Measurements from ENCODE around the gene RUBCN. TPM values are rescaled to one million over a fixed set of nuclear protein-coding genes. Genes with fewer than 3 reads are reported as not detected.

RUBCN gene
- polyA plus RNA-seq, 1 donor (not counting 4 experiments of a cell fraction or from before 2014, with no cell fraction given) = 8.9 TPM

DNA sequence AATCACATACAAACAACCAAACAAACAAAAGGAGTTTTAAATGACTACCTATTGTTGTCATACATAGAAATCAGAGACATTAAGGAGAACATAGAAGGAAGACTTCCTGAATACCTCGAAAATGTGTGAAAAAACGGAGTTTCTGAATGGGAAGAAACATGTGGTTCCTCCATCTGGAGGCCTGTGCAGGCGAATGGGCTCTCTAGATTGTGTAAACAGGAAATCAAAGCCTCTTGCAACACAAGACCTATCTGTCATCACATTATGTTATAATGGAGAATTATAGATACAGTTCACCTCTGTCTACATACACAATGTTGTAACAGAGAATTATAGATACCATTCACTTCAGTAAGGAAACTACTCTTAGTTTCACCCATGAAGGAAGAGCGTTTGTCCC, 44.1 kb downstream of the RUBCN start:
- Histone ChIP-seq H3K4me2 (ENCODE audit: control insufficient read depth, extremely low read depth, insufficient read depth, low read depth, low read length) (no peak overlapping the region), H3K9ac (ENCODE audit: control insufficient read depth, extremely low read depth, insufficient read depth, low read length) (no peak overlapping the region), H3K36me3 (ENCODE audit: control insufficient read depth in 2 of 2, extremely low read depth in 1 of 2, insufficient read depth in 2 of 2, low read length in 2 of 2) (peaks cover 30 to 47% of the 10 kb centered on the region in 2 experiments), H3K4me1 (ENCODE audit: control insufficient read depth, extremely low read depth, insufficient read depth, low read length) (no peaks in the 10 kb centered on the region), H3K27ac (ENCODE audit: control insufficient read depth, insufficient read depth, low read length) (no peak overlapping the region), H3K79me2 (ENCODE audit: control insufficient read depth, insufficient read depth, low read length) (no peaks in the 10 kb centered on the region), H3K4me3 (ENCODE audit: control insufficient read depth in 2 of 3, extremely low read depth in 1 of 3, insufficient read depth in 2 of 3, low read depth in 1 of 3, low read length in 3 of 3) (no peak overlapping the region), H4K20me1 (ENCODE audit: control insufficient read depth, extremely low read depth, insufficient read depth, low read length) (no peaks in the 10 kb centered on the region), H3K9me1 (ENCODE audit: control insufficient read depth, extremely low read depth, insufficient read depth, low read length) (no peaks in the 10 kb centered on the region), H3K27me3 (ENCODE audit: control insufficient read depth, extremely low read depth, insufficient read depth, low read length) (no peaks in the 10 kb centered on the region), H3K9me3 (ENCODE audit: control insufficient read depth, low read depth, low read length) (no peaks in the 10 kb centered on the region), H2AFZ (ENCODE audit: control insufficient read depth, low read length) (no peak overlapping the region)
- no peak for DNase-seq (ENCODE audit: low read depth, low spot score)
- dilution Hi-C loops (cut with MboI; ENCODE audit: extremely low pct_ligation_motif_present, low sequenced_read_pairs) = no loop called here
- no peak for TF ChIP-seq EZH2 (IDR thresholded peaks at IDR 0.05; ENCODE audit: low read length)
- TF ChIP-seq, protein P1, sequence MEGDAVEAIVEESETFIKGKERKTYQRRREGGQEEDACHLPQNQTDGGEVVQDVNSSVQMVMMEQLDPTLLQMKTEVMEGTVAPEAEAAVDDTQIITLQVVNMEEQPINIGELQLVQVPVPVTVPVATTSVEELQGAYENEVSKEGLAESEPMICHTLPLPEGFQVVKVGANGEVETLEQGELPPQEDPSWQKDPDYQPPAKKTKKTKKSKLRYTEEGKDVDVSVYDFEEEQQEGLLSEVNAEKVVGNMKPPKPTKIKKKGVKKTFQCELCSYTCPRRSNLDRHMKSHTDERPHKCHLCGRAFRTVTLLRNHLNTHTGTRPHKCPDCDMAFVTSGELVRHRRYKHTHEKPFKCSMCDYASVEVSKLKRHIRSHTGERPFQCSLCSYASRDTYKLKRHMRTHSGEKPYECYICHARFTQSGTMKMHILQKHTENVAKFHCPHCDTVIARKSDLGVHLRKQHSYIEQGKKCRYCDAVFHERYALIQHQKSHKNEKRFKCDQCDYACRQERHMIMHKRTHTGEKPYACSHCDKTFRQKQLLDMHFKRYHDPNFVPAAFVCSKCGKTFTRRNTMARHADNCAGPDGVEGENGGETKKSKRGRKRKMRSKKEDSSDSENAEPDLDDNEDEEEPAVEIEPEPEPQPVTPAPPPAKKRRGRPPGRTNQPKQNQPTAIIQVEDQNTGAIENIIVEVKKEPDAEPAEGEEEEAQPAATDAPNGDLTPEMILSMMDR (optimal IDR thresholded peaks at IDR 0.05 in 1 of 3, IDR thresholded peaks at IDR 0.05 in 1 of 3, conservative IDR thresholded peaks at IDR 0.05 in 1 of 3; ENCODE audit: extremely low read depth in 1 of 3, insufficient read depth in 2 of 3, low read length in 3 of 3) = no peak
- no peak for FAIRE-seq

DNA sequence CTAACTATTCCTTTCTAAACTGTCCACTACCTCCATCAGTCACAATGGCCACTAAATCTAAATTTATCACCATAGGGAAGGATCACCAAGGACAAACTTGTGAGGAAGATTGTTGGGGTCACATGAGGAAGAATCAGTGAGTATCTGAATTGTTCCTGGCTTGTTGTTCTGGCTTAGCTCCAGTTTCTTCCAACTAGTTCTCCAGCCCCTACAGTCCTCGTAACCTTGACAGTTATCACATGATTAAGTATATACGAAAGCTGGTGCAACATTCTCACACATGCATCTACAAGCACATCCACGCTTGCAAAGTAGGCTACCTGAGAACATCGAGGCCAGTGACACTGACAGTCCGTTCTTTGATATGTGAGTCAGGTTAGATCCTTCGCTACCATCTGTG, 46.0 kb downstream of the RUBCN start:
- H2AFZ ChIP-seq (ENCODE audit: control insufficient read depth, low read length) = no peak overlapping the region
- peaks cover 28 to 41% of the 10 kb centered on the region in 2 experiments for H3K36me3 ChIP-seq (ENCODE audit: control insufficient read depth in 2 of 2, extremely low read depth in 1 of 2, insufficient read depth in 2 of 2, low read length in 2 of 2)
- DNase-seq (ENCODE audit: low read depth, low spot score) (no peak), FAIRE-seq (no peak)
- no peaks in the 10 kb centered on the region for H3K9me1 ChIP-seq (ENCODE audit: control insufficient read depth, extremely low read depth, insufficient read depth, low read length)
- dilution Hi-C loops (cut with MboI; ENCODE audit: extremely low pct_ligation_motif_present, low sequenced_read_pairs) = no loop called here
- no peak overlapping the region for H3K27ac ChIP-seq (ENCODE audit: control insufficient read depth, insufficient read depth, low read length)
- H3K9me3 ChIP-seq (ENCODE audit: control insufficient read depth, low read depth, low read length) = no peaks in the 10 kb centered on the region
- no peak for TF ChIP-seq EZH2 (IDR thresholded peaks at IDR 0.05; ENCODE audit: low read length)
- TF ChIP-seq, protein P1 (optimal IDR thresholded peaks at IDR 0.05 in 1 of 3, IDR thresholded peaks at IDR 0.05 in 1 of 3, conservative IDR thresholded peaks at IDR 0.05 in 1 of 3; ENCODE audit: extremely low read depth in 1 of 3, insufficient read depth in 2 of 3, low read length in 3 of 3) = no peak
- H3K9ac ChIP-seq (ENCODE audit: control insufficient read depth, extremely low read depth, insufficient read depth, low read length) = no peak overlapping the region
- H3K4me1 ChIP-seq (ENCODE audit: control insufficient read depth, extremely low read depth, insufficient read depth, low read length) = no peaks in the 10 kb centered on the region
- H3K79me2 ChIP-seq (ENCODE audit: control insufficient read depth, insufficient read depth, low read length) = no peaks in the 10 kb centered on the region
- no peaks in the 10 kb centered on the region for H4K20me1 ChIP-seq (ENCODE audit: control insufficient read depth, extremely low read depth, insufficient read depth, low read length)
- no peak overlapping the region for H3K4me3 ChIP-seq (ENCODE audit: control insufficient read depth in 2 of 3, extremely low read depth in 1 of 3, insufficient read depth in 2 of 3, low read depth in 1 of 3, low read length in 3 of 3)
- H3K27me3 ChIP-seq (ENCODE audit: control insufficient read depth, extremely low read depth, insufficient read depth, low read length) = no peaks in the 10 kb centered on the region
- H3K4me2 ChIP-seq (ENCODE audit: control insufficient read depth, extremely low read depth, insufficient read depth, low read depth, low read length) = no peak overlapping the region
